Heart right ventricle (tissue), 16 donors: ENCODE results near the gene NCL. TPM values are rescaled to one million over a fixed set of nuclear protein-coding genes. Genes with fewer than 3 reads are reported as not detected.

Experiments
- ATAC-seq, 8 donors: fragments of 200-7000 bp; cut with Tn5 transposase; one replicate each; pipeline ENCODE4 v1.9.1; 2020; ENCODE audit warnings: mild to moderate bottlenecking in 8 of 8, moderate library complexity in 8 of 8, moderate number of reproducible peaks in 1 of 8
- DNase-seq, 2 donors: peaks; one replicate each; pipeline ENCODE4 v3.0.0-alpha.2; 2020
- H3K27ac ChIP-seq, 10 donors: fragments of 200-600 bp; sonication (generic) in 2 of 10; one replicate each; pipeline versions ENCODE4 v1.5.0 to v1.8.0; 2020 to 2022; ENCODE audit warnings: mild to moderate bottlenecking in 3 of 10
- H3K27me3 ChIP-seq, 7 donors: fragments of 200-600 bp; one replicate each; pipeline ENCODE4 v1.8.0; 2021 to 2022; ENCODE audit warnings: mild to moderate bottlenecking in 2 of 7
- H3K36me3 ChIP-seq, 9 donors: fragments of 200-600 bp; sonication (generic) in 1 of 9; one replicate each; pipeline versions ENCODE4 v1.5.0 to v1.8.0; 2020 to 2022; ENCODE audit warnings: mild to moderate bottlenecking in 2 of 9
- H3K4me1 ChIP-seq, 9 donors: fragments of 200-600 bp; sonication (generic) in 1 of 9; one replicate each; pipeline versions ENCODE4 v1.5.0 to v1.8.0; 2020 to 2022; ENCODE audit warnings: mild to moderate bottlenecking in 4 of 9
- H3K4me3 ChIP-seq, 10 donors: fragments of 200-600 bp; sonication (generic) in 2 of 10; one replicate each; pipeline versions ENCODE4 v1.5.0 to v1.8.0; 2020 to 2022; ENCODE audit warnings: mild to moderate bottlenecking in 7 of 10, moderate library complexity in 2 of 10
- H3K9me3 ChIP-seq, 11 donors: fragments of 200-600 bp in 10 of 11; sonication (generic) in 2 of 11; one replicate each; pipeline versions ENCODE4 v1.5.0 to v1.8.0; 2013 to 2022; ENCODE audit warnings: mild to moderate bottlenecking in 2 of 11, control low read depth in 1 of 11, moderate library complexity in 1 of 11
- WGBS, 2 donors: extraction: QIAGEN DNeasy Blood & Tissue Kit; methylation state at CpG; one replicate each; pipeline ENCODE4 v1.1.7; 2013; ENCODE audit warnings: inconsistent platforms in 1 of 2; 5-methylcytosine and 5-hydroxymethylcytosine counted together
- intact Hi-C, 10 donors: fragments of 100-400 bp; cut with DNase I; formaldehyde crosslinking; loops; one replicate each; pipeline versions ENCODE4 v1.11.1 to v1.14.2; 2022
- polyA plus RNA-seq, 2 donors: library from polyadenylated mRNA; stranded (reverse); fragments of 200-250 nt; gene quantifications; one replicate each; pipeline ENCODE4 v1.2.3, GENCODE V29; 2013
- total RNA-seq, 10 donors: library from RNA; stranded (reverse); fragmentation: NEBNext Ultra II Directional in 3 of 10; extraction: Animal tissue kit (Norgen Biotek cat#: 25700) in 3 of 10; gene quantifications; one replicate each; pipeline versions ENCODE4 v1.2.1 to v1.2.4, GENCODE V29; 2021 to 2023
- TF ChIP-seq, protein P1 (sequence below), 9 donors: fragments of 200-600 bp; sonication (generic) in 2 of 9; IDR thresholded peaks; one replicate each; pipeline versions ENCODE4 v1.5.0 to v1.8.0; 2021 to 2022; ENCODE audit warnings: antibody characterized with exemption in 9 of 9, mild to moderate bottlenecking in 5 of 9, moderate library complexity in 1 of 9
- donor health status: Arrhythmogenic right ventricular cardiomyopathy.
- donor health status: ischemic (EF 13 %, LVEDD 7.1; RV severe dilation, severe dysfunction).
- donor health status: healthy with polysubstance abuse.
- donor health status: DM: no; HTN: yes; CAD: no.
- donor health status: DM: no; HTN: no; CAD: no.
- donor health status: ischemic (EF 25% LVEDD 6.9; RV normal size, moderate dysfunction).
- donor health status: ischemic (EF 25% LVEDD 5.7; RV mildly dilated, moderate dysfunction).
- donor health status: healthy.
- donor health status: DM: yes; HTN: yes; CAD: no.
- donor health status: Ischemic cardiomyopathy.
- donor health status: ischemic (EF 35%, LVEDD 5.7; RV mildly dilated, moderate dysfunction).
- donor health status: nonischemic (EF 11% LVEDD 7.7; RV severe dilation, severe dysfunction).
- donor health status: DM: yes; HTN: yes; CAD: no.
- donor health status: PGD.
- donor health status: ischemic (EF 29% LVEDD 5.4; RV normal size, mild dysfunction).
- donor health status: nonischemic (EF 23%, LVEDD 6.1; RV moderate dilation, normal function).

The NCL gene
- total and polyA plus RNA-seq, 12 donors = 127 to 363 (median 300) TPM

DNA sequence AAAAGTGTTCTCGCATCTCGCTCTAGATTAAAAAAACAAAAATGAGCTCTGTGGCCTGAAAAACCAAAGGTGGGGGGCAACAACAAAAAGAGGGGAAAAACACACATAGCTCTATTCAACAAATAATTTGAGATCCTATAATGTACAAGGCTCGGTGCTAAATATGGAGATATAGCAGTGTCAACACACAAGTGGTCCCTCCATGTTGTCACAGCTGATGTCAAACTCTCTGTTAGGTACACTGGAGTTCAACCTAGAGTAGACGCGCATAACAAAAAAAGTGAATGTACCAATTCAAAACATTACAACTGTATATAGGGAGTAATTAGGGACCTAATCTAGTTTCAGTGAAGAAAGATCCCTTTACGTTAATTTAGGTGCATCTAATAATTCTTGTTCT, 5.9 kb downstream of the NCL start:
- ATAC-seq = no peak
- Histone ChIP-seq H3K27me3 (no peaks in the 10 kb centered on the region), H3K4me3 (no peak overlapping the region), H3K4me1 (peaks cover 0 to 44% (median 20%) of the 10 kb centered on the region in 9 donors), H3K27ac (no peak overlapping the region), H3K36me3 (peaks cover 17 to 98% (median 89%) of the 10 kb centered on the region in 9 donors), H3K9me3 (no peaks in the 10 kb centered on the region)
- no peak for DNase-seq
- intact Hi-C loops = loop anchor here in 3 of 10 donors (10.0 kb wide), 2 partner anchors 234 to 354 kb away; no protein-coding TSS in a partner anchor
- 91 to 94% methylated on average over 6 of the region's 6 CpGs for WGBS, 2 donors
- TF ChIP-seq, protein P1, sequence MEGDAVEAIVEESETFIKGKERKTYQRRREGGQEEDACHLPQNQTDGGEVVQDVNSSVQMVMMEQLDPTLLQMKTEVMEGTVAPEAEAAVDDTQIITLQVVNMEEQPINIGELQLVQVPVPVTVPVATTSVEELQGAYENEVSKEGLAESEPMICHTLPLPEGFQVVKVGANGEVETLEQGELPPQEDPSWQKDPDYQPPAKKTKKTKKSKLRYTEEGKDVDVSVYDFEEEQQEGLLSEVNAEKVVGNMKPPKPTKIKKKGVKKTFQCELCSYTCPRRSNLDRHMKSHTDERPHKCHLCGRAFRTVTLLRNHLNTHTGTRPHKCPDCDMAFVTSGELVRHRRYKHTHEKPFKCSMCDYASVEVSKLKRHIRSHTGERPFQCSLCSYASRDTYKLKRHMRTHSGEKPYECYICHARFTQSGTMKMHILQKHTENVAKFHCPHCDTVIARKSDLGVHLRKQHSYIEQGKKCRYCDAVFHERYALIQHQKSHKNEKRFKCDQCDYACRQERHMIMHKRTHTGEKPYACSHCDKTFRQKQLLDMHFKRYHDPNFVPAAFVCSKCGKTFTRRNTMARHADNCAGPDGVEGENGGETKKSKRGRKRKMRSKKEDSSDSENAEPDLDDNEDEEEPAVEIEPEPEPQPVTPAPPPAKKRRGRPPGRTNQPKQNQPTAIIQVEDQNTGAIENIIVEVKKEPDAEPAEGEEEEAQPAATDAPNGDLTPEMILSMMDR (IDR thresholded peaks at IDR 0.05) = no peak

DNA sequence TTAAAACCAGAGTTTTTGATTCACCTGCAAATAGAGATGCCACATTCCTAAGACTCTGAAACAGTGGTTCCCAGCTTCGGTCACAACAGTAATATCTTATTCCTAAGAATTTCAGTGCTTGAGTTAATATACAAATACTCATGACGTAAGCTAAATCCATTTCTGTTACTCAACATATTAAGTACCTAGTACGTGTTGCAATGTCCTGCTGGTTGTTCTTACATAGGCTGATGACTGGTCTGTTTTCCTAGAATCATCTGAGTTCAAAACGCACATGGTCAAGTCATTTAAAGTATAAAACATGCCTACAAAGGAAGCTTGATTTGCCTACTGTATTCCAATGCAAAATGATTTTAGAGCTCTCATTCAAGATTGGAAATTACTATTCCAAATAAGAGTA, 7.2 kb downstream of the NCL start:
- Histone ChIP-seq H3K27ac (no peak overlapping the region), H3K4me3 (no peak overlapping the region), H3K27me3 (no peaks in the 10 kb centered on the region), H3K9me3 (no peaks in the 10 kb centered on the region), H3K36me3 (peaks cover 17 to 100% (median 90%) of the 10 kb centered on the region in 9 donors), H3K4me1 (peaks cover 0 to 31% (median 7%) of the 10 kb centered on the region in 9 donors)
- DNase-seq = no peak
- 74 to 77% methylated on average over 4 of the region's 4 CpGs for WGBS, 2 donors
- intact Hi-C loops = loop anchor here in 3 of 10 donors (10.0 kb wide), 2 partner anchors 232 to 352 kb away; no protein-coding TSS in a partner anchor
- TF ChIP-seq, protein P1 (IDR thresholded peaks at IDR 0.05) = no peak
- ATAC-seq = no peak

DNA sequence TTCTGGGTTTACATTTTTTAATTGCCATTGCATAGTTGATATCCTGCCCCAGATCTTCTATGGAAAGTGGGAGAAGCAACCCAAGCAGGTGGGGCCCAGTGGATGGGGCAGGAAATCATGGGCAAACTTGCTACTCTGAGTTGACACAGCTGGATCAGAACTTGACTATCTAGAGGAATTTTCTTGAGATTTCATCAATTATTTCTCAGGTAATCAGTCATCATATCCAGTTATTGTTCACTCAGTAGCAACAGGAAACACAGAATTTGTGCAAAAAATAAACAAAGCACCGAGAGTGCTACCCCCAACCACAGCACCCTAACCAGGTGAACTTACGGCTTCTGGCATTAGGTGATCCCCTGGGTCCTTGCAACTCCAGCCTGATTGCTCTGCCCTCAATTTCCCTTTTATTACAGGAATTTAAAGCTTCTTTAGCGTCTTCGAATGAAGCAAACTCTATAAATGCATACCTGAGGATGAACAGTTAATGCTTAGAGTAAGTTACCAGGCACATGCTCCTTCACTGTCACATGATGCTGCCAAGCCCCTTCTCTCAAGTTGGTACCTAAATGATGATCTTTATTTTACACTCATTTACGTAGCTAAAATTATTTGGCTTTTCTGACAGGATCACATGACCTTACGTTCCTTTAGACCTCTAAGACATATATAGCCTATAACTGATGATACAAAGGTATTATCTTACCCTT, 7.8 kb downstream of the NCL start:
- TF ChIP-seq, protein P1 (IDR thresholded peaks at IDR 0.05) = no peak
- WGBS, 2 donors = 75% methylated on average over 6 of the region's 6 CpGs

DNA sequence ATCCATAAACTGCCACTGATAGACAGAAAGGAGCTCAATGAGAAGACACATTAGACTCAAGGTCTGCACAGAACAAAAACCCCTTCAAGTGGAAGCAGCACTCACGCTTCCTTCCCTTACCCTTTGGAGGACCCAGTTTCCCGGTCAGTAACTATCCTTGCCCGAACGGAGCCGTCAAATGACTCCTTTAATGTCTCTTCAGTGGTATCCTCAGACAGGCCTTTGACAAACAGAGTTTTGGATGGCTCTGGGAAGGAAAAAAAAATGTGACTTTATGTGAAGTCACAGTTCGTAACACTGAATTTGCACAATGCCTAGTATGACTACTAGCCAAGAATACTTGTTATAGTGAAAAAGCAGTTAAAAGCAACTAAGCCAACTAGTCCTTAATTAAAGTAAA, 8.4 kb downstream of the NCL start:
- peaks cover 0 to 19% (median 0%) of the 10 kb centered on the region in 9 donors for H3K4me1 ChIP-seq
- TF ChIP-seq, protein P1 (IDR thresholded peaks at IDR 0.05) = no peak
- no peaks in the 10 kb centered on the region for H3K9me3 ChIP-seq
- 91% methylated on average over 6 of the region's 6 CpGs for WGBS, 2 donors
- no peak overlapping the region for H3K27ac ChIP-seq
- DNase-seq (no peak), ATAC-seq (no peak)
- no peak overlapping the region for H3K4me3 ChIP-seq
- intact Hi-C loops = loop anchor here in 3 of 10 donors (10.0 kb wide), 2 partner anchors 231 to 351 kb away; no protein-coding TSS in a partner anchor
- peaks cover 17 to 88% (median 78%) of the 10 kb centered on the region in 9 donors for H3K36me3 ChIP-seq
- no peaks in the 10 kb centered on the region for H3K27me3 ChIP-seq

More for the DNA sequence above, 7.8 kb downstream of the NCL start:
- Histone ChIP-seq H3K4me3 (no peak overlapping the region), H3K36me3 (peaks cover 17 to 94% (median 83%) of the 10 kb centered on the region in 9 donors), H3K27ac (no peak overlapping the region), H3K4me1 (peaks cover 0 to 25% (median under 1%) of the 10 kb centered on the region in 9 donors), H3K9me3 (no peaks in the 10 kb centered on the region), H3K27me3 (no peaks in the 10 kb centered on the region)
- DNase-seq (no peak), ATAC-seq (no peak)
- intact Hi-C loops = loop anchor here in 3 of 10 donors (10.0 kb wide), 2 partner anchors 232 to 352 kb away; no protein-coding TSS in a partner anchor
